Activated CD8-positive, alpha-beta memory T cell treated with anti-CD3 and anti-CD28 coated beads for 36 hours (primary cell): ENCODE results near the gene KIF4B. TPM values are rescaled to one million over a fixed set of nuclear protein-coding genes. Genes with fewer than 3 reads are reported as not detected.

Experiments used
- CTCF ChIA-PET: fragments of 350-600 bp; sonication (Branson Sonifier 250); formaldehyde crosslinking; loops from one replicate; lab custom pipeline; 2021; ENCODE audit warnings: antibody characterized with exemption; lab: Charles Lee
- POLR2A ChIA-PET: fragments of 350-600 bp; sonication (Branson Sonifier 250); formaldehyde crosslinking; loops from one replicate; lab custom pipeline; 2021; ENCODE audit warnings: antibody characterized with exemption; lab: Charles Lee
- total RNA-seq, 2 experiments: library from RNA; stranded (reverse); gene quantifications; one replicate each; pipeline ENCODE4 v1.2.3, GENCODE V29; 2021

Gene KIF4B
- total RNA-seq, 2 experiments from 2014 or later: 0.04 TPM; not detected in 1

DNA sequence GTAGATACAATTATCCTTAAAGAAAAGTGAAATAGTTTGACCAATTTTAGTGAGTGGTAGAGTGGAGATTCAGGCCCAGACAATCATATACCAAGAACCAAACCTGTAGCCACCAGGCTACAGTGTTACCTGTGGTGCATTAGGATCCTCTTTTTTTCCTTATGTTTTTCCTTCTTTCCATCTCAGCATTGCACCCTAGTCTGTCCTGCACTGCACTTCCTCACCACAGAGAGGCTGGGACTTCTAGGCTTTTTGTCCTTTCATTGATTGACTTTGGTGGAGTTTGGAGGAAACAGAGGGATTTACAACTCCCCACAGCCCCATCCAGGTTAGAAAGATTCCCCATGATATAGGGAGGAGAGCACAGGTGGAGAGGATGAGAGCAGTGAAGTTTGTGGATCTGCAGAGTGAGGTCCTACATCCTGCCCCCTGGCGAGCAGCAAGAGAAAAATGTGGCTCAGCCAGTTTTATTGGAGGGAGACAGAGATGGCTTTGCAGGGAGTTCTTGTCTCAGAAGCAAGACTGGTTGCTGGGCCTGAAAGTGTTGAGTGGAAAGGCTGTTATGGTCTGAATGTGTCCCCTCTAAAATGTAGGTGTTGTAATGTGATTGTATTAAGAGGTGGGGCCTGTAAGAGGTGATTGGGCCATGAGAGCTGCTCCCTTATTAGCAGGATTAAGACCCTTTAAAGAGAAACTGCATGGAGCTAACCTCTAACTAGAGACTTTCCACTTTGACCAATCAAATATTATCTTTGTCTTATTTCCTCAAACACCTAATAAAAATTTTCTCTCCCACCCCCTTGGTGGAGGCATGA is 36.2 kb downstream of the KIF4B start:
- POLR2A ChIA-PET: no interaction called here

DNA sequence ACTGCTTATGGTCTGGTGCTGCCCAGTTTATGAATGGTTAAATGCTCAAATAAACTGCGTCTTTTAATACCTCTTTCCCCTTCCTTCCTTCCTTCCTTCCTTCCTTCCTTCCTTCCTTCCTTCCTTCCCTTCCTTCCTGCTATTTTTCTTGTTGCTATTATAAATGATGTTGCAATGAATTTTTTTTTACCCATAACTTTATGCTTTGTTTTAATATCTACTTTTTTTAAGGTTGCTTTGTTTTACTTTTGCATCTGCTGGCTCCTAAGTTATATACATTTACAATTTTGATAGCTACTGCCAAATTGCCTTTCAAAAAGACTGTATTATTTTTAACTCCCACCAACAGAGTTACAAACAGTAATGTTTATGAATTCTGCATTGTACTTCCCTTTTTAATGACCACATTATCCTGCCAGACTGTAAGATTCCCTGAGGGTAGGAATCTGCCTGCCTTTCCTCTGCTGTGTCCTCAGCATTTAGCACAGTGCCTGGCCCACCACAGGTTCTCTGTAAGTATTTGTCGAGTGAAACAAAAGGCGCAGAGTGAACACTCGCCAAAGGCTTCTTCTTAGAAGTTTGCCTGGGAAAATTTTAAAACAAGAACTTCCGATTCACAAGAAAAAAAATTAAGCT is 36.9 kb downstream of the KIF4B start:
- POLR2A ChIA-PET: no interaction called here
- CTCF ChIA-PET: no interaction called here

More for the DNA sequence above, 36.2 kb downstream of the KIF4B start:
- CTCF ChIA-PET: no interaction called here

DNA sequence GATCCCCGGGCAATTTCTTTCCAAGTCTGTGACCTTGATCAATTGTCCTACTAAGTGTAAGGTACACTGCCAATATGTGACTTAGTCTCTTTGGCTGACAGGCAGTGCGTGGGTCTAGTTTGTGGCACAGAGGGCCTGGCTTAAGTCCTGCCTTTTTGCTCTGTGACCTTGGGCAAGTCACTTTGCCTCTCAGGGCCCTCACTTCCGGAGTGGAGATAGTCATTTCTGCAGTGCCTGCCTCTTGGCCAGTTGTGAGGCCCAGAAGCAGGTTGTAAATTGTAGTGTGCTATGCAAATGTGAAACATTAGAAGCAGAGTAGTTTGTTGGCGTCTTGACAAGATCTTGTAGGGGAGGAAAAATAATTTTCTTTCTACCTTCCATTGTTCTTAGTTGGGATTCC is 39.0 kb downstream of the KIF4B start:
- CTCF ChIA-PET: no interaction called here
- POLR2A ChIA-PET: no interaction called here

DNA sequence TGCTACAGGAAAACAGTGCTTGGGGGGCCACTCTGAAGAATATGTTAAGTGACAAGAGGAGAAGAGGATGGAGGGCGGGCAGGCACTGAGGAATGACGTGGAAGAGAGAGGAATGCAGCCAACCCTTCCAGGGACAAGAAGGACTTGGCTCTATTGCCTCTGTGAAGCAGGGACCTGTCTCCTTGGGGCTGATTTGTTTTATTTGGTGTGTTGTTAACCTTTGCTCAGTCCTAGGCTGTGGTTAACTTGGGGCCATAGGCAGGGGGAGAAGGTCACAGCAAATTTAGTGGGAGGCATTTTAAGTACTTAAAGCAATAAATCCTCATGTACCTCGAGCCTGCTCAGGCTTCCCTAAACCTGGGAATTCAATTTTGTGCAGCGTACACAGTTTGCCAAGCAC is 39.9 kb downstream of the KIF4B start:
- POLR2A ChIA-PET: no interaction called here

DNA sequence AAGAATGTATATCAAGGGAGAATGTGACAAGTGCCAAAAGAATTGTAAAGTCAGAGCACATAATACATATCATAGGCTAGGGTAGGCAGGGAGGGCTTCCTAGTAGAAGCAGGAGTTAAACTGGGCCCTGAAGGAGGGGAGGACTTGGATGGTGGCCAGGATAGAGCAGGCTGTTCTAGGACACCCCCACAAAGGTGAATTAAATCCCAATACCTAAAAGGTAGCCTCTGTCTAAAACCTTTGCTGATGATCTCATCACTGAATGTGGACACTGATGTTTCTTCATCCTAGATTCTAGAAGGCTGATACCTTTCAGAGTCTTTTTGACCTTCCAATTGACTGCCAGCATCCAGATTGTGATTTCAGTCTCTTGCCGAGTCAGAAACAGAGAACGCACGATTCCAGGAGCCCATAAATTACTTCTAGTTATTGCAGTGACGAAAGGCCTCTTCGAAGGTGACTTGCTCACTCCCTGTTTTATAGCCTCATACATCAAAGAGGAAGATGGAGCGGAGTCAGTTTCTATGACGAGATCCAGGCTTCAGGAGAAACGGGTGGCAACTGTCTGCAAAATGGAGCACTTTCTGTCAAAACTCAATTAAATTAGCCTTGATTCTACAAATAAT is 43.2 kb downstream of the KIF4B start:
- POLR2A ChIA-PET: no interaction called here
- CTCF ChIA-PET: no interaction called here

More for the DNA sequence above, 39.9 kb downstream of the KIF4B start:
- CTCF ChIA-PET: no interaction called here

DNA sequence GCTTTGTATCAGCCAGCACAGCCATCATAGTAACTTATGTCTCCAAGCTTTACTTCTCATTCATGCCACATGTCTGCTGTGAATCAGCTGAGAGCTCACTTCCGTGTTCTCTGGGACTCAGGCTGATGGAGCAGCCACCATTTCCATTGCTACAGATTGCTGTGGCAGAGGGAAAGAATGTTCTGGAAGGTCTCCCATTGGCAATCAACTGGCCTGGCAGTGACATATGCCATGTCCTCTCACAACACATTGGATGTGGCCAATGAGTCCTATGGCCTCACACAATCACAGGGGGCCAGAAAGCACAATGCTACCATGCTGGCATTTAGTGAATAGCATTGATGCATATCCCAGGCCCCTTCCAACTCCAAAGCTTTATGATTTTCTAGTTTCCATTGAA is 44.1 kb downstream of the KIF4B start:
- CTCF ChIA-PET: no interaction called here

DNA sequence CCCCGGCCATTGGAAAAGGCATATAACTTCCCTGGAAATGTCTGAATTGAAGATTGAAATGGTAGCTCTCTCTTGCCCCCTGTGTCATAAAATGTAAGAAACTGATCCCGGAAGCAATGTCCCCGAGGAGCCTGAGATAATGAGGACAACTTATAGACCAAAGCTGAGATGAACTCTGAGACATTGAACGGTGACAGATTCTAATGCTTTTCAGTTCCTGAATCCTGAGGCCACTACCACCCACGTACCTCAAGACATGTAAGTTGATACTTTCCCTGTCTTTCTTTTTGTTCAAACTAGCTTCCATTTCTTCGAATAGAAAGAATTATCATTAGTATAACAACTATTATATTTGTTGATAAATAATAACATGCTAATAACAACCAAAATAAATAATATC is 51.0 kb downstream of the KIF4B start:
- POLR2A ChIA-PET: no interaction called here
- CTCF ChIA-PET: no interaction called here

More for the DNA sequence above, 44.1 kb downstream of the KIF4B start:
- POLR2A ChIA-PET: no interaction called here

DNA sequence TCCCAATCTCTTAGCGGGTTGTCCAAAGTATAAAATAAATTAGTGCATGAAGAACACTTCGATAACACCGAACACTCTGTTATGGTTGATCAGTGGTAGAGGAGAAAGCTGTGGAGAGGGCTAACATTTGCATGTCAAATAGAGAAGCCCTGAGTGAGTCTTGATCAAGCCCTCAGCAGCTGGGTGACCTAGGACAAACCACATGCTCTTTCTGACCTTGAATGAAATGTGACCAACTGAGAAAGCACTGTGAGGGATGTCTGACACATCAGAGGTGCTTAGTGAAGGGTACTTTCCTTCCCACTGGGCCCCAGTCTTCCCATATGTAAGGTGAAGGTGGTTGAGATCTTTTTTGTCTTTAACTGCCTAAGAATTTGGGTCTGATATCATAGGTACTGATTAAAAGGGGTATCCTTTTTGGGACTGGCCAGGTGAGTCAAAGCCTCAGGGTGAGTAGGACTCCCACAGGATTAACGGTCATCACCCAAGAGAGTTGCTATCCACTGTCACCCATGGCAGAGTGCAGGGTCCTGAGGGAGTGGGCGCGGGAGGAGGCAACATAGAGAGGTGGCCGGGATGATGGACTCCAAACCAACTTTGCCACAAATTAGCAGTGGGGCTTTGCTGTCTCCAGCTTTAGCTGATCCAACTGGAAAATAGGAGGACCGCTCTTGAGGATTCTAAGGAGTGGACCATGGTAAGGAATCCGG is 53.5 kb downstream of the KIF4B start:
- POLR2A ChIA-PET: no interaction called here

More for the DNA sequence above, 53.5 kb downstream of the KIF4B start:
- CTCF ChIA-PET: no interaction called here

Other genes starting within 250 kb of the KIF4B start
- not detected for gene FAXDC2, start 163.2 kb upstream of the KIF4B start, total RNA-seq
- gene CNOT8, start 155.1 kb upstream of the KIF4B start, total RNA-seq: 10 to 100 TPM; 49.0 to 50.0 TPM
- gene GEMIN5, start 75.5 kb upstream of the KIF4B start, total RNA-seq: 10 to 100 TPM; 46.0 to 48.8 TPM
- 10 to 100 TPM; 83.1 to 87.5 TPM for gene MRPL22, start 72.7 kb upstream of the KIF4B start, total RNA-seq